HCT116 (cell line): Measurements from ENCODE around the gene MOB3A. TPM values are rescaled to one million over a fixed set of nuclear protein-coding genes. Genes with fewer than 3 reads are reported as not detected.

Experiments
- ATAC-seq: fragments of 200-7000 bp; cut with Tn5 transposase; 2 replicates; pipeline ENCODE4 v1.9.1; 2020; ENCODE audit warnings: mild to moderate bottlenecking, moderate library complexity
- BruUV-seq: library from RNA; stranded (reverse); fragments of 400-500 nt; replicated peaks from 2 replicates; lab custom pipeline; 2021; lab: Mats Ljungman, UMichigan
- CTCF ChIA-PET: fragments of 300-600 bp; sonication (Branson Sonifier 250); formaldehyde crosslinking; loops from one replicate; lab custom pipeline; 2021; ENCODE audit warnings: antibody characterized with exemption; lab: Charles Lee
- POLR2A ChIA-PET: fragments of 300-600, 350-600 bp; sonication (Branson Sonifier 250); formaldehyde crosslinking; loops from one replicate; lab custom pipeline; 2021; ENCODE audit warnings: antibody characterized with exemption; lab: Charles Lee
- RAD21 ChIA-PET, 2 experiments: fragments of 300-600 bp; sonication (Branson Sonifier 250); formaldehyde crosslinking; loops; one replicate each; lab custom pipeline; 2023; ENCODE audit warnings: low total read pairs in 2 of 2; ENCODE audit not compliant: uncharacterized antibody in 2 of 2, unreplicated experiment in 2 of 2, low non-redundant PET in 1 of 2; lab: Charles Lee
- DNase-seq: peaks from one replicate; pipeline ENCODE4 v3.0.0-alpha.2; 2010; ENCODE audit warnings: low read depth, low spot score
- H2AFZ ChIP-seq: fragments of 200-600 bp; shearing (Covaris generic), sonication (generic); 2 replicates; pipeline ENCODE4 v1.6.1; 2017; ENCODE audit warnings: low read depth, mixed run types, mixed read lengths, antibody characterized with exemption, low read length; ENCODE audit not compliant: poor library complexity, severe bottlenecking
- H3K27ac ChIP-seq: 2 replicates; pipeline ENCODE4 v1.5.1; 2012; ENCODE audit warnings: low read depth, low read length
- H3K27me3 ChIP-seq: fragments of 200-600 bp; sonication (generic); 2 replicates; pipeline ENCODE4 v1.6.1; 2016; ENCODE audit warnings: mixed run types, low read length, mixed read lengths; ENCODE audit not compliant: insufficient read depth
- H3K36me3 ChIP-seq, 2 experiments: fragments of 200-500 bp in 1 of 2; fragments of 200-600 bp in 1 of 2; sonication (Bioruptor generic) in 1 of 2; sonication (generic) in 1 of 2; 2 replicates each; pipeline versions ENCODE4 v1.5.1 to v1.6.1; 2014 to 2016; ENCODE audit warnings: low read length in 2 of 2, inconsistent platforms in 1 of 2, mixed read lengths in 1 of 2, mixed run types in 1 of 2; ENCODE audit not compliant: insufficient read depth in 2 of 2, control insufficient read depth in 1 of 2
- H3K4me1 ChIP-seq, 2 experiments: fragments of 200-600 bp in 1 of 2; sonication (generic) in 1 of 2; 2 replicates each; pipeline versions ENCODE4 v1.5.1 to v1.6.1; 2012 to 2017; ENCODE audit warnings: low read length in 2 of 2, inconsistent platforms in 1 of 2, mild to moderate bottlenecking in 1 of 2, mixed read lengths in 1 of 2, mixed run types in 1 of 2, moderate library complexity in 1 of 2; ENCODE audit not compliant: insufficient read depth in 2 of 2, control insufficient read depth in 1 of 2
- H3K4me2 ChIP-seq: fragments of 200-600 bp; sonication (generic); 2 replicates; pipeline ENCODE4 v1.6.1; 2017; ENCODE audit warnings: mixed run types, low read length, mixed read lengths
- H3K4me3 ChIP-seq, 2 experiments: fragments of 200-600 bp in 1 of 2; sonication (generic) in 1 of 2; replicated peaks in 1 of 2; 2 replicates each; pipeline ENCODE4 v1.5.1; 2011 to 2016; ENCODE audit warnings: low read length in 2 of 2, control low read depth in 1 of 2, low read depth in 1 of 2, mild to moderate bottlenecking in 1 of 2, mixed read lengths in 1 of 2, mixed run types in 1 of 2
- H3K79me2 ChIP-seq: fragments of 200-600 bp; sonication (generic); 2 replicates; pipeline ENCODE4 v1.6.1; 2017; ENCODE audit warnings: mild to moderate bottlenecking, mixed run types, low read length, moderate library complexity, mixed read lengths; ENCODE audit not compliant: insufficient read depth
- H3K9ac ChIP-seq: fragments of 200-600 bp; sonication (generic); 2 replicates; pipeline ENCODE4 v1.6.1; 2016; ENCODE audit warnings: low read length, mixed read lengths
- H3K9me2 ChIP-seq: fragments of 200-600 bp; sonication (generic), shearing (Covaris generic); 2 replicates; pipeline ENCODE4 v1.6.1; 2017; ENCODE audit warnings: mixed run types, mild to moderate bottlenecking, moderate library complexity; ENCODE audit not compliant: insufficient read depth
- H3K9me3 ChIP-seq, 2 experiments: fragments of 200-500 bp in 1 of 2; fragments of 200-600 bp in 1 of 2; sonication (Bioruptor generic) in 1 of 2; sonication (generic) in 1 of 2; 2 replicates each; pipeline ENCODE4 v1.6.1; 2014 to 2017; ENCODE audit warnings: low read length in 2 of 2, mixed read lengths in 2 of 2, inconsistent platforms in 1 of 2, low read depth in 1 of 2, mild to moderate bottlenecking in 1 of 2, mixed run types in 1 of 2, moderate library complexity in 1 of 2; ENCODE audit not compliant: control insufficient read depth in 1 of 2, insufficient read depth in 1 of 2
- H4K20me1 ChIP-seq: fragments of 200-600 bp; sonication (generic), shearing (Covaris generic); 2 replicates; pipeline ENCODE4 v1.6.1; 2017; ENCODE audit warnings: mixed run types, mild to moderate bottlenecking, moderate library complexity; ENCODE audit not compliant: insufficient read depth
- EZH2 ChIP-seq: fragments of 200-600 bp; sonication (generic); IDR thresholded peaks from 2 replicates; pipeline ENCODE4 v1.6.1; 2017; ENCODE audit warnings: antibody characterized with exemption, mixed run types
- EZH2phosphoT487 ChIP-seq: fragments of 200-600 bp; IDR thresholded peaks from 2 replicates; pipeline ENCODE4 v1.6.1; 2018; ENCODE audit warnings: antibody characterized with exemption, borderline replicate concordance
- FOSL1 ChIP-seq: IDR thresholded peaks from 2 replicates; pipeline ENCODE4 v1.6.1; 2012; ENCODE audit warnings: low read depth
- JUND ChIP-seq: IDR thresholded peaks from 2 replicates; pipeline ENCODE4 v1.6.1; 2012
- POLR2AphosphoS5 ChIP-seq: IDR thresholded peaks from 2 replicates; pipeline ENCODE4 v1.6.1; 2011; ENCODE audit warnings: mild to moderate bottlenecking, low read depth, low read length, moderate library complexity
- RAD21 ChIP-seq: IDR thresholded peaks from 2 replicates; pipeline ENCODE4 v1.6.1; 2012; ENCODE audit warnings: low read depth, mild to moderate bottlenecking
- SIN3A ChIP-seq: IDR thresholded peaks from 2 replicates; pipeline ENCODE4 v1.6.1; 2012; ENCODE audit warnings: low read depth
- SP1 ChIP-seq: IDR thresholded peaks from 2 replicates; pipeline ENCODE4 v1.6.1; 2012; ENCODE audit warnings: low read depth
- TCF7L2 ChIP-seq: IDR thresholded peaks from 2 replicates; pipeline ENCODE4 v1.7.0; 2011; ENCODE audit warnings: borderline replicate concordance, inconsistent platforms; ENCODE audit not compliant: insufficient read depth, insufficient read length; ENCODE audit errors: extremely low read depth
- ZNF274 ChIP-seq: fragments of 200-500 bp; sonication (Bioruptor generic); IDR thresholded peaks from 2 replicates; pipeline ENCODE4 v1.6.1; 2014; ENCODE audit warnings: mild to moderate bottlenecking, low read depth, low read length, inconsistent platforms
- intact Hi-C: fragments of 100-400 bp; cut with micrococcal nuclease; formaldehyde crosslinking; loops from 2 replicates; pipeline ENCODE4 v1.10.0; 2022
- total RNA-seq: library from RNA; stranded (reverse); gene quantifications from one replicate; pipeline ENCODE4 v1.2.1, GENCODE V29; 2021; ENCODE audit not compliant: unreplicated experiment
- TF ChIP-seq, protein P1 (sequence below): IDR thresholded peaks from 2 replicates; pipeline ENCODE4 v1.6.1; 2012; ENCODE audit warnings: low read depth
- TF ChIP-seq, protein P2 (sequence below), 3 experiments: fragments of 200-600 bp in 1 of 3; sonication (generic) in 1 of 3; IDR thresholded peaks in 2 of 3; conservative IDR thresholded peaks in 1 of 3; 2 replicates each; pipeline ENCODE4 v1.5.1; 2012 to 2017; ENCODE audit warnings: low read depth in 2 of 3, low read length in 2 of 3, antibody characterized with exemption in 1 of 3, borderline replicate concordance in 1 of 3, control low read depth in 1 of 3, mild to moderate bottlenecking in 1 of 3, mixed read lengths in 1 of 3, mixed run types in 1 of 3, moderate library complexity in 1 of 3; ENCODE audit not compliant: insufficient read depth in 1 of 3

MOB3A gene
- total RNA-seq, 1 experiment from 2014 or later = 32.1 TPM

DNA sequence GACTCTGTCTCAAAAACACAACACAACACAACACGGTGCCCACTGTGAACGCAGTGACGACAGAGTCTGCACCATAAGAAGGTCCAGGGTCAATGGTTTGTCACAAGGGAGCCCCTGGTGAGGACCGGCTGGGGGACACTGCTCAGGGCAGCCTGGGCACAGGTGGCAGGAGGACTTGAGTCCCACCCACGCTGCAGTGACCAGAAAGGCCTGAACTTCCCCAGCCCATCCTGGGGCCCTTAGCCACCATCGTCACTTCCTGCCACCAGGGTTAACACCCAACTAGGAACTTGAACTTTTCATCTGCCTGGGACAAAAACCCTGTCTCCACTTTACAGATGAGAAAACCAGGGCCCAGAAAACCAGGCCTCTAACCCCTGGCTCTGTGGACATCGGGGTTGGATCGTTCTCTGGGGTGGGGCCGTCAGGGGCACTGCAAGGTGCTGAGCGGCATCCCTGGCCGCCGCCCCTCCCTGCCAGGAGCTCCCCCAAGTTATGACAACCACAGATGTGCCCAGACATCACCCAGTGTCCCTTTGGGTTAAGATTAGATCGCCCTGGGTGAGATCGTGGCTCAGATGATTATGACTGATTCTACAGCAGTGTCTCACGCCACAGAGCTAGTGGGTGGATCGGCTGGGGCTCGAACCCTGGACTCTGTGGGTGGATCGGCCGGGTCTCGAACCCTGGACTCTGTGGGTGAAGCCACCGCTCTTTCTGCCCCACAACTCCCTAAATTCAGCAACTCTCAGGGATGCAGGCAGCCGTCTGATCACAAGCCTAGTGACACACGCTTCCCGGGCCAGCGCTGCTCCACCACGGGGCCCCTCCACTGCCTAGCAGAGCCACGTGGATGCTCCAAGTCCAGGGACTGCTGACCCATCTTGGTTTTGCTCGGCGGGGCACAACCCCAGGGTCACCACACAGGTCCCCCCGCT lies 14.0 kb downstream of the MOB3A start (continued):
- TF ChIP-seq, protein P1, sequence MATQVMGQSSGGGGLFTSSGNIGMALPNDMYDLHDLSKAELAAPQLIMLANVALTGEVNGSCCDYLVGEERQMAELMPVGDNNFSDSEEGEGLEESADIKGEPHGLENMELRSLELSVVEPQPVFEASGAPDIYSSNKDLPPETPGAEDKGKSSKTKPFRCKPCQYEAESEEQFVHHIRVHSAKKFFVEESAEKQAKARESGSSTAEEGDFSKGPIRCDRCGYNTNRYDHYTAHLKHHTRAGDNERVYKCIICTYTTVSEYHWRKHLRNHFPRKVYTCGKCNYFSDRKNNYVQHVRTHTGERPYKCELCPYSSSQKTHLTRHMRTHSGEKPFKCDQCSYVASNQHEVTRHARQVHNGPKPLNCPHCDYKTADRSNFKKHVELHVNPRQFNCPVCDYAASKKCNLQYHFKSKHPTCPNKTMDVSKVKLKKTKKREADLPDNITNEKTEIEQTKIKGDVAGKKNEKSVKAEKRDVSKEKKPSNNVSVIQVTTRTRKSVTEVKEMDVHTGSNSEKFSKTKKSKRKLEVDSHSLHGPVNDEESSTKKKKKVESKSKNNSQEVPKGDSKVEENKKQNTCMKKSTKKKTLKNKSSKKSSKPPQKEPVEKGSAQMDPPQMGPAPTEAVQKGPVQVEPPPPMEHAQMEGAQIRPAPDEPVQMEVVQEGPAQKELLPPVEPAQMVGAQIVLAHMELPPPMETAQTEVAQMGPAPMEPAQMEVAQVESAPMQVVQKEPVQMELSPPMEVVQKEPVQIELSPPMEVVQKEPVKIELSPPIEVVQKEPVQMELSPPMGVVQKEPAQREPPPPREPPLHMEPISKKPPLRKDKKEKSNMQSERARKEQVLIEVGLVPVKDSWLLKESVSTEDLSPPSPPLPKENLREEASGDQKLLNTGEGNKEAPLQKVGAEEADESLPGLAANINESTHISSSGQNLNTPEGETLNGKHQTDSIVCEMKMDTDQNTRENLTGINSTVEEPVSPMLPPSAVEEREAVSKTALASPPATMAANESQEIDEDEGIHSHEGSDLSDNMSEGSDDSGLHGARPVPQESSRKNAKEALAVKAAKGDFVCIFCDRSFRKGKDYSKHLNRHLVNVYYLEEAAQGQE = no peak
- TF ChIP-seq SP1 = no peak
- TF ChIP-seq EZH2phosphoT487 = no peak
- no peak for TF ChIP-seq FOSL1

DNA sequence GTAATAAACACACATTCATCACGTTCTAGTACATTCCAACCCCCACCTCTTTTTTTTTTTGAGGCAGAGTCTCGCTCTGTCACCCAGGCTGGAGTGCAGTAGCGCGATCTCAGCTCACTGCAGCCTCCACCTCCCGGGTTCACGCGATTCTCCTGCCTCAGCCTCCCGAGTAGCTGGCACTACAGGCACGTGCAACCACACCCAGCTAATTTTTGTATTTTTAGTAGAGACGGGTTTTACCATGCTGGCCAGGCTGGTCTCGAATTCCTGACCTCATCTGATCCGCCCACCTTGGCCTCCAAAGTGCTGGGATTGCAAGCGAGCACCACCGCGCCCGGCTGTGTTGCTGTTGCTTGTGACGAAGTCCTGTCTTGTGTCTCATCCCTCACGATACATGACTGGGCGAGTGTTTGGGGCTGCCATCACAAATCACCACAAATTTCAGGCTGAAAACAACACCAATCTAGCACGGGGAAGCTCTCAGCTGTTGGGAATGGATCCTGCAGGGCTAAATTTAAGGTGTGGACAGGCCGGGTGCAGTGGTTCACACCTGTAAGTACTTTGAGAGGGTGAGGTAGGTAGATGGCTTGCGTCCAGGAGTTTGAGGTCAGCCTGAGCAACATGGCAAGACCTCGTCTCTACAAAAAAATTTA lies 15.7 kb downstream of the MOB3A start:
- intact Hi-C loops = no loop called here
- ChIA-PET RAD21 (no interaction called here), CTCF (no interaction called here), POLR2A (no interaction called here)
- no peaks in the 10 kb centered on the region for H3K79me2 ChIP-seq
- peaks cover 3 to 4% of the 10 kb centered on the region in 2 experiments; a peak in 2 of 4 replicates for H3K36me3 ChIP-seq
- H3K9ac ChIP-seq = no peak overlapping the region
- no peak overlapping the region for H3K4me3 ChIP-seq
- H3K4me2 ChIP-seq = no peak overlapping the region; the same call in 1 of the 2 replicates
- H3K9me2 ChIP-seq = no peaks in the 10 kb centered on the region
- no peaks in the 10 kb centered on the region for H3K27me3 ChIP-seq
- DNase-seq (no peak), ATAC-seq (no peak)
- peaks cover 3 to 15% of the 10 kb centered on the region in 2 experiments; a peak in 2 of 4 replicates for H3K4me1 ChIP-seq
- no peaks in the 10 kb centered on the region for H3K9me3 ChIP-seq
- H2AFZ ChIP-seq = no peak overlapping the region
- H3K27ac ChIP-seq = no peak overlapping the region
- BruUV-seq = no TSS peak
- H4K20me1 ChIP-seq = no peaks in the 10 kb centered on the region
- no peak for TF ChIP-seq TCF7L2
- TF ChIP-seq JUND = no peak
- TF ChIP-seq ZNF274 = no peak
- TF ChIP-seq EZH2phosphoT487 = no peak
- TF ChIP-seq POLR2AphosphoS5 = no peak
- TF ChIP-seq, protein P2, sequence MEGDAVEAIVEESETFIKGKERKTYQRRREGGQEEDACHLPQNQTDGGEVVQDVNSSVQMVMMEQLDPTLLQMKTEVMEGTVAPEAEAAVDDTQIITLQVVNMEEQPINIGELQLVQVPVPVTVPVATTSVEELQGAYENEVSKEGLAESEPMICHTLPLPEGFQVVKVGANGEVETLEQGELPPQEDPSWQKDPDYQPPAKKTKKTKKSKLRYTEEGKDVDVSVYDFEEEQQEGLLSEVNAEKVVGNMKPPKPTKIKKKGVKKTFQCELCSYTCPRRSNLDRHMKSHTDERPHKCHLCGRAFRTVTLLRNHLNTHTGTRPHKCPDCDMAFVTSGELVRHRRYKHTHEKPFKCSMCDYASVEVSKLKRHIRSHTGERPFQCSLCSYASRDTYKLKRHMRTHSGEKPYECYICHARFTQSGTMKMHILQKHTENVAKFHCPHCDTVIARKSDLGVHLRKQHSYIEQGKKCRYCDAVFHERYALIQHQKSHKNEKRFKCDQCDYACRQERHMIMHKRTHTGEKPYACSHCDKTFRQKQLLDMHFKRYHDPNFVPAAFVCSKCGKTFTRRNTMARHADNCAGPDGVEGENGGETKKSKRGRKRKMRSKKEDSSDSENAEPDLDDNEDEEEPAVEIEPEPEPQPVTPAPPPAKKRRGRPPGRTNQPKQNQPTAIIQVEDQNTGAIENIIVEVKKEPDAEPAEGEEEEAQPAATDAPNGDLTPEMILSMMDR (IDR thresholded peaks at IDR 0.05 in 2 of 3, conservative IDR thresholded peaks at IDR 0.05 in 1 of 3; ENCODE audit: borderline replicate concordance in 1 of 3, insufficient read depth in 1 of 3, low read depth in 2 of 3, low read length in 2 of 3) = no peak
- TF ChIP-seq SIN3A = no peak
- no peak for TF ChIP-seq EZH2
- TF ChIP-seq RAD21 = no peak
- TF ChIP-seq, all 23 proteins: peak for 0
